Frontal cortex (tissue), 4 donors: Measurements from ENCODE around the gene CTIF. TPM values are rescaled to one million over a fixed set of nuclear protein-coding genes. Genes with fewer than 3 reads are reported as not detected.

Experiments
- DNase-seq, 2 donors: peaks; one replicate each; pipeline ENCODE4 v3.0.0; 2012; ENCODE audit warnings: low spot score in 2 of 2
- FAIRE-seq: peaks from 2 replicates; lab custom pipeline; 2012; peaks lifted over from hg19 to GRCh38; lab: Jason Lieb, UNC
- total RNA-seq: library from RNA; depleted of rRNA; stranded (reverse); fragments of >200 nt; gene quantifications from one replicate; pipeline ENCODE4 v1.2.3, GENCODE V29; 2014
- donor health status: control.
- donor health status: control.
- donor health status: control.

The CTIF gene
- total RNA-seq, 1 donor from 2014 or later = 42.0 TPM

- DNase-seq (no peak), FAIRE-seq (no peak)
Observed at GRCh38 chr18:48672671-48673340, 134.0 kb downstream of the CTIF start.

- DNase-seq (no peak), FAIRE-seq (no peak)
Observed at GRCh38 chr18:48673456-48673852, 134.6 kb downstream of the CTIF start.

GRCh38 chr18:48673853-48674721, 135.3 kb downstream of the CTIF start:
- FAIRE-seq (no peak), DNase-seq (no peak)

GRCh38 chr18:48674758-48675351, 136.0 kb downstream of the CTIF start:
- FAIRE-seq (no peak), DNase-seq (no peak)

- FAIRE-seq (no peak), DNase-seq (peak; percentile 56 to 86)
Observed at GRCh38 chr18:48675352-48675761, 136.5 kb downstream of the CTIF start.

- FAIRE-seq (no peak), DNase-seq (no peak)
Observed at GRCh38 chr18:48675912-48676311, 137.1 kb downstream of the CTIF start.

GRCh38 chr18:48676346-48676745, 137.5 kb downstream of the CTIF start:
- no peak for FAIRE-seq
- DNase-seq = no peak

GRCh38 chr18:48676756-48677368, 138.0 kb downstream of the CTIF start:
- no peak for FAIRE-seq

GRCh38 chr18:48678237-48679115, 139.6 kb downstream of the CTIF start:
- FAIRE-seq (no peak), DNase-seq (no peak)

More at GRCh38 chr18:48676756-48677368, 138.0 kb downstream of the CTIF start:
- peak; percentile 39 to 66 for DNase-seq

GRCh38 chr18:48679236-48679635, 140.4 kb downstream of the CTIF start:
- DNase-seq = no peak
- no peak for FAIRE-seq

- no peak for FAIRE-seq
- DNase-seq = peak in 1 of 2 donors; percentile 56
Observed at GRCh38 chr18:48680339-48681250, 141.8 kb downstream of the CTIF start.

- DNase-seq = no peak
- FAIRE-seq = no peak
Observed at GRCh38 chr18:48682768-48683167, 143.9 kb downstream of the CTIF start.

GRCh38 chr18:48683197-48683596, 144.4 kb downstream of the CTIF start:
- FAIRE-seq (no peak), DNase-seq (no peak)

- DNase-seq = no peak
Observed at GRCh38 chr18:48683661-48684060, 144.8 kb downstream of the CTIF start.

GRCh38 chr18:48687346-48688042, 148.7 kb downstream of the CTIF start:
- no peak for DNase-seq
- no peak for FAIRE-seq

More at GRCh38 chr18:48683661-48684060, 144.8 kb downstream of the CTIF start:
- no peak for FAIRE-seq

- DNase-seq = no peak
- no peak for FAIRE-seq
Observed at GRCh38 chr18:48688961-48689360, 150.1 kb downstream of the CTIF start.

- no peak for FAIRE-seq
Observed at GRCh38 chr18:48689548-48689947, 150.7 kb downstream of the CTIF start.

GRCh38 chr18:48690494-48690893, 151.7 kb downstream of the CTIF start:
- no peak for FAIRE-seq
- no peak for DNase-seq

More at GRCh38 chr18:48689548-48689947, 150.7 kb downstream of the CTIF start:
- DNase-seq = no peak
